Left cardiac atrium (tissue), 4 donors: ENCODE data around the gene UNC5CL. TPM values are rescaled to one million over a fixed set of nuclear protein-coding genes. Genes with fewer than 3 reads are reported as not detected.
"Not testable (repeated sequence)": the region's sequence is repeated elsewhere in the genome, so short reads cannot be mapped to it uniquely, and the experiment has no call there.

ENCODE experiments used
- ATAC-seq, 2 donors: fragments of 200-7000 bp; cut with Tn5 transposase; one replicate each; pipeline ENCODE4 v1.9.1; 2020; ENCODE audit warnings: mild to moderate bottlenecking in 2 of 2, moderate library complexity in 2 of 2
- DNase-seq: peaks from one replicate; pipeline ENCODE4 v3.0.0-alpha.2; 2020
- intact Hi-C, 2 donors: fragments of 100-400 bp; cut with DNase I; formaldehyde crosslinking; loops; one replicate each; pipeline versions ENCODE4 v1.14.1 to v1.15.1; 2022 to 2023
- total RNA-seq, 2 donors: library from RNA; stranded (reverse); fragmentation: NEBNext Ultra II Directional; extraction: Animal tissue kit (Norgen Biotek cat#: 25700); gene quantifications; one replicate each; pipeline ENCODE4 v1.2.1, GENCODE V29; 2021
- donor health status: DM: no; HTN: yes; CAD: no.
- donor health status: DM: no; HTN: yes; CAD: no; lungs with severe emphysema.
- donor health status: DM: yes; HTN: yes; CAD: no.
- donor health status: Dilated cardiomyopathy.

The UNC5CL gene
- total RNA-seq, 2 donors from 2014 or later = 0.27 to 0.86 TPM

DNA sequence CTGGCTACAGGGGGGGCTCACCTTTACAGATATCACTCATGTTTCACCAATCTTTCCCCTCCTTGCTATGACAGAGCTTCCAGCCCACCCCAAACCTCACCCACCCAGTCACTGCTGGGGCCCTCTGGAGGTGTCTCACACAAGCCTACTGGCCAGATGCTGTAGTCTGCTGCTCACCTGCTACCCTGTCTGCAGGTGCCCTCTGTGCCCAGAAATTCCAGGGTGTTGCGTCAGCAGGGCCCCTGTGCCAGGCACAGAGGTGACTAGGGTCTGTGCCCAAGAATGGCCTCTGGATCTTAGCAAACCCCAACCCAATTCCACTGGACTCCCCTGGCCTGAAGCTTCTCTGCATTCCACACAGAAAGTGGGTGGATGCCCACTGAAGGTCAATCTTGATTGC, 21.4 kb downstream of the UNC5CL start:
- ATAC-seq (no peak), DNase-seq (no peak)
- intact Hi-C loops = no loop called here

DNA sequence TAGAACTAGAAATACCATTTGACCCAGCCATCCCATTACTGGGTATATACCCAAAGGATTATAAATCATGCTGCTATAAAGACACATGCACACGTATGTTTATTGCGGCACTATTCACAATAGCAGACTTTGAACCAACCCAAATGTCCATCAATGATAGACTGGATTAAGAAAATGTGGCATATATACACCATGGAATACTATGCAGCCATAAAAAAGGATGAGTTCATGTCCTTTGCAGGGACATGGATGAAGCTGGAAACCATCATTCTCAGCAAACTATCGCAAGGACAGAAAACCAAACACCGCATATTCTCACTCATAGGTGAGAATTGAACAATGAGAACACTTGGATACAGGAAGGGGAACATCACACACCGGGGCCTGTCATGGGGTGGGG, 23.2 kb downstream of the UNC5CL start:
- intact Hi-C loops, DNase-seq, ATAC-seq: not testable (repeated sequence)

DNA sequence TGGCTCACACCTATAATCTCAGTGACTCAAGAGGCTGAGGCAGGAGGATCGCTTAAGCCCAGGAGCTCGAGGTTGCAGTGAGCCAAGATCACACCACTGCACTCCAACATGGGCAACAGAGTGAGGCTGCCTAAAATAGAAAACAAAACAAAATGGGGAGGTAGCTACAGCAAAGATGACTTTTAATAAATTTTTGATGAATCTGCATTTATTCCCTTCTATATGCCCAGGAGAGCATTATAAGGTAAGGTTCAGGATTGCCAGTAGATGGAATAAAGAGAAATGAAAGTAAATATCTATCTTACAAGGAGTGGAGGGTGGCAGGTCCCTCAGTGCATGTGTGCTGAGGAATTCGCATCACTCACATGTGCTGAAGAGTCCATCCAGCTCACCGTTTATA, 24.2 kb downstream of the UNC5CL start:
- DNase-seq = no peak
- ATAC-seq = no peak
- intact Hi-C loops = no loop called here

DNA sequence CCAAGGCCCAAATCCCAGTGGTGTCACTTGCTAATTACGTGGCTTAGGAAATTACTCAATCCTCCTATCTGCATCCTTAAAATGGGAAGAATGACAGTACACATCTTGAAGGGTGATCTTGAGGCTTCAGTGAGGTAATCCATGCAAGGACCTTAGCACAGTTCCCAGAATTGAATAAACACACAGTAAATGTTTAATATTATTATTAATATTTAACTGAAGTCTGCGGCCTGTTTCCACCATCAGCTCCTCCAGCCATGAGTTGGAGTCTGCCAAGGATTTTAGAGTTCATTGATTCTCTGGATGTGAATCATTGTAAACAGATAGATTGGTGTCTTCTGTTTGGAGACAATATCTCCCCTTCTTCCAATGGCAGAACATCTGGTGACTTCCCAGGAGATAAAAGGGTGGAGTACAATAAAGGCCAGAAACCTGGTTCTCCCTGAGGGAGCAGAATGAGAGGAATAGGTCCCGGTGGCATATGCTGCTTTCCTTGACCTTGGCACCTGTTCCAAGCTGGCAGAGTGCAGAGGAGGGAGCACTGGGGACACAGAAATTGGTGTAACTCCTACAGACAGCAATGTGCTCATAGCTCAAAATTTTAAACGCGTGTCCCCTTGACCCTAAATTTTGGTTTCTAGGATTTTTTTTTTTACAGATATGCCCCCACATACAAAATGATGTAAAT, 25.4 kb downstream of the UNC5CL start:
- ATAC-seq = no peak
- intact Hi-C loops = no loop called here

DNA sequence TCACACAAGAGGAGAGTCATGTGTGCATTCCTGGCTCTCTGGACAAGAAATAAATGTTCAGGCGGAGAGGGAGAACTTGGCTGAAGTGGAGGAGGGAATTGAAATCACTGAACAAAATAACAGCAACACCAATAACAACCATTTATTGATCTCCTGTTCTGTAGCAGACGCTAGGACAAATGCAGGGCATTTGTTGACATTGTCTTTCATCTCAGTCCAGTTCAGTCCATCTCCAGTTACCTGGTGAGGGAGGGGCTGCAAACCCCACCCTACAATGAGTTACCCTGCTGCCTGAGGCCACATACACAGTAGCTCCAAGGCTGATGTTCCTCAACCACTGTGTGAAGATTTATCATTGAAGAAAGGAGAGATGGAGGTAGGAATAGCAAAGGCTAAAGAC, 27.3 kb downstream of the UNC5CL start:
- intact Hi-C loops = no loop called here

More for the DNA sequence above, 25.4 kb downstream of the UNC5CL start:
- no peak for DNase-seq

DNA sequence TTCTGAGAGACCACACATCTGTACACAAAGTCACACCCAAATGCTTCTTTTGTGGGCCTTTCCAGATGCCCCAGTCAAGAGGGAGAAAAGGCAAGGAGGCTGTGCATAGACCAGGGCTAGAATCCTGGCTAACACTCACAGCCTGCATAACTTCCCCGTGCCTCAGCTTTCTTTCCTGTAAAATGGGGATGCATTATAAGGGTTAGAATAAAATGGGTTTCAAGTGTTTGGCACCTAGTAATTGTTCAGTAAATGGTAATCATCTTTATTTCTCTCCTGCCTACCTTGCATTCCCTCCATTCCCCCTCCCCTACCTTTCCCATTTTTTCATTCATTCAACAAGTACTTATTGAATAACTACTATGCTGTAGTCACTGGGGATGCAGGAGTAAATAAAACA, 29.4 kb downstream of the UNC5CL start:
- ATAC-seq (no peak), DNase-seq (no peak)
- intact Hi-C loops = no loop called here

More for the DNA sequence above, 27.3 kb downstream of the UNC5CL start:
- ATAC-seq = no peak
- no peak for DNase-seq

DNA sequence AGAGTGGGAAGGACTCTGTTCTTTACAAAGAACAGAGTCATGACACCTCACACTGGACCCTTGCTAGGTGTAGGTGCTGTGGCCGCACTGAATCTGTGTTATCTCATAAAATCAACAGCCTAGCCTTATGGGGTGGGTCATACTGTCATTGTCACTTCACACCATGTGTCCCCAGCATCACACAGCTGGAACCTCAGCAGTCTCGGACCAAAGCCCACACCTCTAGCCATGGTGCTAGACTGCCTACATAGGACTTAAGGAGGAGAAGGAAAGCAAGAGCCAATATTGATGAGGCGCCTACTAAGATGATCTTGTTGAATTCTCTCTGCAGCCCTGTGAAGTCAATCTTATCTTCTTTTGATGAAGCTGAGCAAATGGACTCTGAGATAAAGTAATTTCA, 31.0 kb downstream of the UNC5CL start:
- ATAC-seq (no peak), DNase-seq (no peak)
- intact Hi-C loops = no loop called here

DNA sequence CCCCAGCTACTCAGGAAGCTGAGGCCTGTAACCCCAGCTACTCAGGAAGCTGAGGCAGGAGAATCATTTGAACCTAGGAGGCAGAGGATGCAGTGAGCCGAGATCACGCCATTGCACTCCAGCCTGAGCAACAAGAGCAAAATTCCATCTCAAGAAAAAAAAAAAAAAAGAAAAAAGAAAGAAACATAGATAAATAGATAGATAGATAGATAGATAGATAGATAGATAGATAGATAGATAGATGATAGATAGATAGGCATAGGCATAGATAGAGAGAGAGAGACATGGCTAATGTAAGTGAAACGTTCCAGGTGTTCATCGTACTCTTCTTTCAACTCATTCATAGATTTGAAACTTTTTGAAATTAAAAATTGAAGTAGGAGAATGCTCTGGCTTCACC, 32.0 kb downstream of the UNC5CL start:
- not testable (repeated sequence) for DNase-seq
- intact Hi-C loops = loop anchor here in 1 of 2 donors (2.0 kb wide), 1 partner anchor 62 kb away; no protein-coding TSS in a partner anchor

DNA sequence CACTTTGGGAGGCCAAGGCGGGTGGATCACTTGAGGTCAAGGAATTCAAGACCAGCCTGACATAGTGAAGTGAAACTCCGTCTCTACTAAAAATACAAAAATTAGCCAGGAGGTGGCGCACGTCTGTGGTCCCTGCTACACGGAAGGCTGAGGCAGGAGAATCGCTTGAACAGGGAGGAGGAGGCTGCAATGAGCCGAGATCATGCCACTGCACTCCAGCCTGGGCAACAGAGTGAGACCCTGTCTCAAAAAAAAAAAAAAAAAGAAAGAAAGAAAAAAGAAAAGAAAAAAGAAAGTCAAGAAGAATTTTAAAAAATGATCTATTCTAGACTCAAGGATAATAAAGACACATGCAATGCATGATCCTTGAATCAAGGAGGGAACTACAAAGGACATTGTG, 32.8 kb downstream of the UNC5CL start:
- intact Hi-C loops = loop anchor here in 1 of 2 donors (2.0 kb wide), 1 partner anchor 63 kb away; no protein-coding TSS in a partner anchor
- ATAC-seq = peak; percentile 72 to 78

More for the DNA sequence above, 32.0 kb downstream of the UNC5CL start:
- ATAC-seq = not testable (repeated sequence)

DNA sequence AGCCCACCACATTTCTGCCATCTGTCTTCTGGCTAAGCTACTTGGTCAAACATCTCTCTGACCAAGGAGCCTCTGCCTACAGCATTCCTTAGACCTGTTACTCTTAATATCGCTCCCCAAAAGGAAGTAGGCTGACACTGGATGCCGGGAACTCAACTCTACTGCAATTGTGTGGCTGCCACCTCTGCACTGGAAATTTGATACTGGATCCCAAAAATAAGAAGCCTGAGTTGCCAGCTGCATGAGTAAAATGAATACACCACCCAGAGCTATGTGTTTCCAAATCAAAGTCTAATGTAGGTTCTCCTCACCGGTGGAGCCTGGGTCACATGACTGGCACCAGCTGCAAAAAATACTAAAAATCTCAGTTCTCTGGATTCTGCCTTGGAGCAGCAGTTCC, 36.9 kb downstream of the UNC5CL start:
- intact Hi-C loops = no loop called here
- ATAC-seq (no peak), DNase-seq (no peak)

More for the DNA sequence above, 32.8 kb downstream of the UNC5CL start:
- peak; percentile 37 for DNase-seq

DNA sequence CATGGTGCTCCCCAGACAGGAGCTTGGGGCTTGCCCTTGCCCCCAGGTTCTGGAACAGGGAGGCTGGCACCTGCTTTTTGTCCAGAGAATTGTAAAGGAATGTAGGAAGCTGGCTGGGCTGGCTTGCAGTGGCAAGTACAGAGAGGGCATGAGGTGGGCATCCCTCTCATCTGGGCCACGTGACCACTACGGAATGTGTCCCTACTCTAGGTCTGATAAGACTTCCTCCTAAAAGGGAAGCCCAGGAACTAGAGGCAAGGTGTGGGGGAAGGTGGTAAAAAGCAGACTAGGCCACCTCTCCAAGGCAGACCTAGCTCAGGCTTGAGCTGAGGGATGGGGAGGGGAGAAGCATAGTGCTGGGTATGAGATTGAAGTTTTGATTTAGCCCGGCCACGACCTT, 38.8 kb downstream of the UNC5CL start:
- DNase-seq = no peak
- no peak for ATAC-seq
- intact Hi-C loops = no loop called here

DNA sequence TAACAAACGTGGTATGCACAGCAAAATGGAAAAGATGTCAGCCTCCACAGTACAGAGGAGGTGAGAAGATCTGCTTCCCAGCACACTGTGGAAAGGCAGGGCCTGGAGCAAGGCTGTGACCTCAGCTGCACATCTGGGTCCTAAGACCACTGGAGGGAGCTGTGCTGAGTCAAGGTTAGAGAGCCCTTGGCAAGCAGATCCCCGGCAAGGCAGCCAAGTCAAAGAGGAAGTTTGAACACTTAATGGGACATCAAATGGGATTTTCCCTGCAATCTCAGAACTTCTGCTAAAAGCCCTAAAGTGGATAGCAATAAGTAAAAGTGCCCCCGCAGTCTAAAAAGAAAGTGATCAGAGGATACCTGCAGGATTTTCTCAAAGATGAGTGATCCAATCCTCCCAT, 39.5 kb downstream of the UNC5CL start:
- DNase-seq (peak; percentile 73), ATAC-seq (peak; percentile 81 to 84)
- intact Hi-C loops = no loop called here

DNA sequence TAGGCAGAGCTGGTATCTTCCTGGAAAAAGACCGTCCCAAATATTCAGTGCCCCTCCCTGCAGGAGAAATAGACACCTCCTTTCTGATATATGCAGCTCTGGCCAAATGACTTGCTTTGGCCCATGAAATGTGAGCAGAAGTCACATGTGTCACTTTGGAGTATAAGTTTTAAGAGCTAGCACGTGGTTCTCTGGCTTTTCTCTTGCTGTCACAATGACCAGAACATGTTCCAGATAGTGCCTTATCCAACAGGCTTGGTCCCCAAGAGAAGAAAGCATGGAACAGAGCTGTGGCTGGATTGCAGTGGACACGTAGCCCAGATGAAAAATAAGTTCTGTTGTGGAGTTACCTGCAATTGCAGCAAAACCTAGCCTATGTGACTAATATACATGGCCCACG, 40.4 kb downstream of the UNC5CL start:
- ATAC-seq (peak; percentile 16 to 58), DNase-seq (no peak)
- intact Hi-C loops = no loop called here

DNA sequence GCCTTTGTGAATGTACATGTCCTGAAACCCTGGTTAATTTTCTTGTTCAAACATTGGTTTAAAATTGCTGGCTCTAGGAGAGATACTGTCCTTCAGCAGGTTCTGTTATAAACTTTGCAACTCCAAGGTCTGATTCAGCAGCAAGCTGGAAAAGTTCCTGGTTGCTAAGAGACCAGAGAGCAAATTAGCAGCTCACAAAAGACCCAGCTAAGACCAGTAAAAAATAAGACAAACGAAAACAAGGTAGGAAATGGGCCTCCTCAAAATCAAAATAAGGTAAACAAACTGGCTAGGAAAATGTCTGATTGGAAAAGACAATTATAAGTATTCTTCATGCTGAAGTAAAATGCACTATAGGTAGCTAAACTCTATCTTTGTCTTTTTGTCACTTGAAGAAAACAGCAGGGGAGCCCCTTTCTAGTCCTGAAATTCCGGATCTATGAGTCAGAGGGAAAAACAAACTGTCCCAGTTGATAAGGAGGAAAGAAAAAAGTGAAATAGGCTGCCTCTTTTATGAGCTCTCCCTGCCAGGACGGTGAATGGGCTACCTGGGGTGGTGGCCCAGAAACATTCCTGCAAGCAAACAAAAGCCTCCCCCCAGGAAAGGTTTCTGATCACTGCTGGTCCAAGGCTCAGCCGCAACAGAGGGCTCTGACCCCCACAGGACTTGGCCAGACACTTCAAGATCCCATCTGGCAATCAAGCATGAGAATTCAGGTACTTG, 41.6 kb downstream of the UNC5CL start:
- DNase-seq = no peak
- intact Hi-C loops = no loop called here
- peak in 1 of 2 donors; percentile 52 for ATAC-seq

DNA sequence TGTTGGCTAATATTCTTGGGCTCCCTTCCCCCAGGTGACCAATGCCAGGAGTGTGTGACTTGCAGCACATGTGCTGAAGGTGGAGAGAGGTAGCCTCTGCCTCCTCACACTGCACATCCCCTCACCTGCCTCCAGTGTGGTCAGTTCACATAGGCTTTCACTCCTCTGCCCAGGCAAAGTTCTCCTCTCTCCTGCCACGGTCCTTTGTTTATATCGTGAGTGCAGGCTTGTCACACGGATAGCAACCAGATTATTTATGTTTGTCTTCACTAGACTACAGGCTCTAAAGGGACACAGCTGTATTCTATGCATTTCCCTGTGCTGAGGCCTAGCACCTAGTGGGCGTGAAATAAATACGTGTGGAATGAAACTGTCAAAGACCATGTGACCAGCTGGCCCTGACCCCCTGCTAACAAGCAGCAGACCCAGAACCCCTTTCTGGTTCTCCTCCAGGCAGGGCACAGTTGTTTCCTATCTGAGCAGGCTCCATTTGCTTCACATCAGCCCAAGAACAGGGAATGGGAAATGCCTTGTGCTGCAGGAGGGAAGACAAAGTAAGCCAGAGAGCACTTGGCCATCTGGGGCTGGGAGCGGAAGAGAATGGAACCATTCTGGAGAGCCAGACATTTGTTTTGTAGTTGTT, 42.3 kb downstream of the UNC5CL start:
- ATAC-seq = peak; percentile 9 to 35
- intact Hi-C loops = no loop called here
- no peak for DNase-seq

DNA sequence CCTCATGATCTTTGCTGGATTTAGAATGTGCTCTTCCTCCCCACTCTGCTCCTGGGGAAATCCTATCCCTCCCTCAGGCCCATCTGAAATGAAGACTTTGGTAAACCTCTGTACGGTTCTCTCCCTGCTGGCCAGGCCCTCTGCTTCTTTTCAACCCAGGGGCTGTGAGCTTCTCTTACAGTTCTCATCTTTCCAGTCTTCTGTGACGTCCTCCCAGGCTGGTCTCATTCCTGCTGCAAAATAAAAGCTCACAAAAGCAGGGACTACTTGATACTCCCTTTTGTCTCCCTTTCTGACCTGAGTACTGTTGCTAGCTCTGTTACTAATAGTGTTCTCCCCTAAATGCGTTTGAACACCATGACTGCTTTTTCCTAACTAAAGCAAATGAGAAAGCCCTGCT, 46.3 kb downstream of the UNC5CL start:
- DNase-seq = no peak
- no peak for ATAC-seq
- intact Hi-C loops = no loop called here

DNA sequence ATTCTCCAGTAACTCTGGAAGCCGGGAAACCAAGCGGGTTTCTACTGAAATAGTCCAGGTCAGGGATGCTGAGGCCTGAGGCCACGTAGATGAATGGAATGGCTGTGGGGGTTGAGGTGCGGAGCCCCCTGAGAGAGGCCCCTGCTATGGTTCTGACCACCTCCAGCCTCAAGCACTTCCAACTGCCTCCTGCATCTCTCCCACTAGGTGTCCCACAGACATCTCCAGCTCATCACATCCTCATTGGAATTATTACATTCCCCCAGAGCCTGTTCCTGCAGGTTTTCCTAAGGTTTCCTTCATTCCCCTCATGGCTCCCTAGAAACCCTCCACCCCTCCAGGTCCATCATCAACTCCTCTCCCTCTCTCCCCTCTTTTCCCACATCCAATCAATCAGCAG, 48.7 kb downstream of the UNC5CL start:
- no peak for ATAC-seq
- intact Hi-C loops = no loop called here
- no peak for DNase-seq

DNA sequence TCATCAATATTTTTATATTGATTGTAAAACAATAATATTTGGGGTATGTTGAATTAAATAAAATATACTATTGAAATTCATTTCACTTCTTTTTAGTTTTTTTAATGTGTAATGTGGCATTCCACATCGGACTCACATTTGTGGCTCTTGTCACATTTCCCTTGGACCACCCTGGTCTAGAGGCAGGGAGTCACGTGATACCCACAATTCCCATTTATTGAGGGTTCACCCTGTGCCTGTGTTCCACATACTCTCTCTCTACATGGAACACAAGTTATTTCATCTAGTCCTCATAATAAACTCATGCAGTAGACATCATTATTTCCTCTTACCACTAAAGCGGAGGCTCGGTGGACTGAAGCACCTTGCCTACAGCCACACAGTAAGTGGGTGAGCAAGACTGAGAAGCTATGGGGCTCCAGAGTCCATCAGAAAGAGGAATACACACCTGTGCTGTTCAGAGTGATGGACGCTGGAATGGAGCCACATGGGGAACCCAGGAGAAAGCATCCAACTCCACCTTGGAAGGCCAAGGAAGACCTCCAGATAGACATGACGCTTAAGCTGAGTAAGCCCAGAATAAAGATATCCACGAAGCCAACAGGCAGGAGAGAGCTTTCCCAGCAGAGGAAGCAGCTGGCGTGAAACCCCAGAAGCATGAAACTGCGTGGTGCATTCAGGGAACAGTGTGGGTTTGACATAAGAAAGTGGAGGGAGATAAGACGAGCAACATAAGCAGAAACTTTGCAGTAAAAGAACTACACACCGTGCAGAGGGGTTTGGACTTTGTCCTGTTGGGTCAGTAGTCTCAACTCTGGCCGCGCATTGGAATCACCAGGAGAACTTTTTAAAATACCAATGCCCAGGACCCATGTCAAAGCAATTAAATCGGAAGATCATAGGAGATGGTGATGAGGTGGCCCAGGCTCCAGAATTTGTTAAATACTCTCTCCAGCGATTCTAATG, 49.5 kb downstream of the UNC5CL start:
- intact Hi-C loops = no loop called here
- ATAC-seq = no peak
- no peak for DNase-seq

DNA sequence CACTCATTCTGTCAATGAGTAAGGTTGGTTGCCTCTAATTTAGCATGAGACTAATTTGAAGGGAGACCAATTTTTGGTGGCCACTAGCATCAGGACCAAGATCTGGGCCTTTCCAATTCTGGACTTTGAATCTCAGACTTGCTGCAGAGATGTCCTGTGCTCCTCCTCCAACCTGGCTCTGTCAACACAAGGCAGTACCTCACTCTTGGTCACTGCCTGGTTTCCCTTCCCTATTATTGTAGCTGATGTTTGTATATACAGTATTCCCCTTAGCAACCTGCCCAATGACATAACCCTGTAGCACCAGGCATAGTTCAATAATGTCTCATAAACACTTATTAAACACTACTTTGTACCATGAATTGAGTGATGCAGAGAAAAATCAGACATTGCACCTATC, 50.4 kb downstream of the UNC5CL start:
- ATAC-seq = no peak
- intact Hi-C loops = no loop called here
- no peak for DNase-seq
